Vagina (tissue), 2 donors: Measurements from ENCODE around the gene TAX1BP3.

Experiments used
- CTCF ChIP-seq, 3 experiments: fragments of 450-650 bp in 2 of 3; fragments of 200-600 bp in 1 of 3; sonication (generic) in 1 of 3; IDR thresholded peaks; one replicate each; pipeline ENCODE4 v1.5.1; 2017 to 2019; ENCODE audit warnings: antibody characterized with exemption in 3 of 3, mild to moderate bottlenecking in 2 of 3, moderate library complexity in 2 of 3
- POLR2A ChIP-seq, 2 donors: fragments of 450-650 bp; IDR thresholded peaks; one replicate each; pipeline ENCODE4 v1.6.1; 2017; ENCODE audit warnings: antibody characterized with exemption in 2 of 2, mild to moderate bottlenecking in 2 of 2, moderate library complexity in 2 of 2
- POLR2AphosphoS5 ChIP-seq, 2 donors: sonication (generic); formaldehyde crosslinking; IDR thresholded peaks; one replicate each; pipeline ENCODE4 v1.9.0; 2017; ENCODE audit warnings: antibody characterized with exemption in 2 of 2, mild to moderate bottlenecking in 2 of 2, low read depth in 1 of 2; ENCODE audit not compliant: insufficient read depth in 1 of 2

GRCh38 chr17:3695723-3696411 is 27.5 kb upstream of the TAX1BP3 start, which contains the start of gene P2RX5:
- no peak for TF ChIP-seq CTCF (IDR thresholded peaks at IDR 0.05)
- TF ChIP-seq POLR2A (IDR thresholded peaks at IDR 0.05), result no peak
- no peak for TF ChIP-seq POLR2AphosphoS5 (IDR thresholded peaks at IDR 0.05; ENCODE audit: insufficient read depth in 1 of 2, low read depth in 1 of 2)
